A172 (cell line): Measurements from ENCODE around the gene SGMS2. TPM values are rescaled to one million over a fixed set of nuclear protein-coding genes. Genes with fewer than 3 reads are reported as not detected.
"Not testable (repeated sequence)": the region's sequence is repeated elsewhere in the genome, so short reads cannot be mapped to it uniquely, and the experiment has no call there.

Experiments
- DNase-seq: peaks from one replicate; pipeline ENCODE4 v3.0.0-alpha.2; 2015; ENCODE audit warnings: low spot score
- total RNA-seq: library from RNA; depleted of rRNA; stranded (reverse); fragments of >200 nt; shearing (Covaris generic); gene quantifications from 2 replicates; pipeline ENCODE4 v1.2.3, GENCODE V29; 2014

Gene SGMS2
- total RNA-seq, 1 experiment from 2014 or later, result 29.4 TPM

DNA sequence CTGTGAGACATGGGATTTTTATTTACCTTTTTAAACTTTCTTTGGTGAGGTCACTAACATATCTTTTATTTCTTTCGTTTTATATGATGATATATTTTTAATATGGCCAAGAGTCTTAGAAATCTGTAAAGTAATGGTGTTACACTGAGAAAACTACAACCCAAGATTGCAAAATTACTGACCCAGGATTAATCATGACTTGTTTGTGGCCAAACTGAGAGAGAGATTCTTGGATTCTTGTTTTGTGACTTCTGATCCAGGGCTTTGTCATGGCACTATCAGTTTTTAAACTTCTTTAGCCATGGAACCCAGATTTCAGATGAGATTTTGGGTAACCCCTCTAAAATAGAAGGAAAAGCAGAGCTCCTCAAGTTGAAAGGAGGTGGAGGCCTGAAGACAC lies 42.0 kb downstream of the SGMS2 start:
- no peak for DNase-seq

DNA sequence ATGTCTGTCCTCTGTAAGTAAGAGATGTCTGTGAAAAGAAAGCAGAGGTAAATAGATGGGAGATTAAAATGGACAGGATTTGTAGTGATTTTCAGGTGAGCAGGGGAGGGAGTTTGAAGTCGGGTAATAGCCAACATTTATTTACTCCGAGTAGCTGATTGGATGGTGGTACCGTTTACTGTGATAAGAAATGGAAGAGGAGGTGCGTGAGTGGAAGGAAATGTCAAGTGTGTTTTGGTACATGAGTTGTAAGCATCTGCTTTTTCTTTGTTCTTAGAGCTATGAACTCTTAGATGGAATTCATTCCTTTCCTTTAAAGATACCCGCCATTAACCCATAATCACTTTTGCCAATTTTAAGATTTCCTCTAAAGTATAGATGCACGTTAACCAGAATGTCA lies 45.5 kb downstream of the SGMS2 start:
- no peak for DNase-seq

DNA sequence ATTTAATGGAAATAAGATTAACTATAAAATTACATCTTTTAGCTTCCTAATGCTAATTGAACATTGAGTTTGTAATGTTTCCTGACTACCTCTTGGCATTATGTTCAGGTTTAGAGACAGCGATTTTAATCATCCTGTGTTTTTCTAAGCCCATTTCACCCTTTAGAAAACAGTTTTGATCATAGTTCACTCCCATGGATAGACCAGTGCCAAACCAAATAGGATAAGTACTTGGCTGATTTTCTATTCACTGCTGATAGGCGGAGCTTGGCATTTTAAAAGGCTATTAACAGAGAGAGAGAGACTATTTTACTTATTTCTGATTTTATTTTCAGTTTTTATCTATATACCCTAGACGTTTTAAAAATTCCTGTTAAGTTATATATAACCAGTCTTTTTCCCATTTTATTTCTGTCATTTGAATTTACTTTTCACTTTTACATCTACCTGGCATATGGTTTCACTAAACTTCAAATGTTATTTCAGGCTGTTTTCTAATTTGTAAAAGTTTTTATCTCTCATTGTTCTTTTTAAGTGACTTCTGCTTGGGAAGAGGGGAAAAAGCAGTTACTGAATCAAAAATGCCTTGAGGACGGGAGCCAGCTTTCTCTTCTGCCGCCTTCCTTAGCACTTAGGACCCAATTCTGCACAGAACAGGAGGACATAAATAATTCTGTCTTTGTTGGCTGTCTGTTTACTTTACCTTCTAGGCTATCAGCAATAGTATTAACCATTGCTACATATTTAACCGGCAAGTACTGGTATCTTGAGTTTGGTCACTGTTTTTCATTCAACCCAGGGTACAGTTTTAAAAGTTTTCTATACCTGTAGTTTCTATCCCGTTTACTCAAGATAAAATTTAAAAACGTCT lies 46.4 kb downstream of the SGMS2 start:
- DNase-seq, result no peak

DNA sequence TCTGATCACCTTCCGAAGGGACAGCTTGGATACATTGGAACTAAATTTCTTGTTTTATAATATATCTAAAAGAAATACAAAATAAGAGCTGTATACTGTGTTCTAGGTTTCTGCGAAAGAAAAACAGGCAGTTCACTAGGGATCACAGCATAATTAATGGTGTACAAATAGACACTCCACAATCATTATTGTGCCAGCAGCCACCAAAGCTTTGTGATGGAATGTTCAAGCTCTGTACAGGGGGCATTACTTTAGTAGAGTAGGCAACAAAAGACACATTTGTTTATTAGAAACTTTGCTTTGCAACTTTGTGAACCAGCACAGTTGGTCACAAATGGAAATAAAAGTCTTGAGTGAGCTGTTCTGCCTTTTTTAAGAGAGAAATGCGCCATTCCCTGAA lies 49.3 kb downstream of the SGMS2 start:
- no peak for DNase-seq

DNA sequence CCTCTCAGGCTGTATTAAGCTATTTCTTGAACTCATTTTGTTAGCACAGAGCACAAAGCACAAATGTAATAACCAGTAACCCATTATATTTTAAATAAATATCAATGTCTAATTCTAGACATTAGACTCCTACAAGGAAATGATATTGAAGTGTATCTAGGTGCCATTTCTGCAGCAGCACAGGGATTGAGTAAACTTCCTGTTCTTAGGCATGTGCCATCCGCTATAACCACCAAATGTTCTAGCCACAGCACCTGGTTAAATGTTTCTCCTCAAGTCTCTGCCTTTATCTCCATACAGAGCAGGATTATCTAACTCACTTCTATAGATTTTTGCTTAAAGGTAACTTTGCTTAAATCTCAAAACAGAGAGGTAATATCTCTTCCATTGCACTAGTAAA lies 51.4 kb downstream of the SGMS2 start:
- DNase-seq, result no peak

DNA sequence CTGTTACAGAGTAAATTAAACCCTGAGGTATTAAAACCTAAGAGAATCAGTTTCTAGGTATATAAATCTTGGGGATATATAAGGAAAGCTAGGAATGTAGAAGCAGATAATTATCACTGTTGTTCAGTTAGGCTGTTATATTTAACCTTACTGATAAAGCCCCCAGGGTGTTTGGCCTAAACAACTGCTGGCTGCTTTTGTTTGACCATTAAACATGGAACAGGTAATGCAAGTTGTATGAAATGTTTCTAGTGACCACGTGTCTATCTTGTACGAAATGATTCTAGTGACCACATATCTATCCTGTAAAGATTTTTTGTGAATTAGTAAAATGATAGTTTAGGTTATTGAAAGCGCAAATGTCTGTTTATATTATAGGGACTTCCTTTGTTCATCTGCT lies 52.6 kb downstream of the SGMS2 start:
- no peak for DNase-seq

DNA sequence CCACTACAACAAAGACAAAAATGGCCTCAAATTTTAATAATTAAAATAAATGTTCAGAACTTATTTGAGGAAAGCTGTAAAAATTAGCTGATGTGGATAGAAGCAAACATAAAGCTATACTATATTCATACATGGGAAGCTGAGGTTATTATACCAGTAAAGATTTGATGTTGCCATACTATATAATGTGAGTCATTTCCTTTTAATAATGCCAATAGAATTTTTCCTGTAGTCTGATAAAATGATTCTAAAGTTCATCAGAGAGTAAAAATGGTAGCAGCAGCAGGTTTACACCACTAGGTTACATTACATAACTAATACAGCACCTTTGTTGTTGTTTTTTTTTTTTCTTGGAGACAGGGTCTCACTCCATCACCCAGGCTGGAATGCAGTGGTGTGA lies 61.1 kb downstream of the SGMS2 start:
- DNase-seq, result no peak

DNA sequence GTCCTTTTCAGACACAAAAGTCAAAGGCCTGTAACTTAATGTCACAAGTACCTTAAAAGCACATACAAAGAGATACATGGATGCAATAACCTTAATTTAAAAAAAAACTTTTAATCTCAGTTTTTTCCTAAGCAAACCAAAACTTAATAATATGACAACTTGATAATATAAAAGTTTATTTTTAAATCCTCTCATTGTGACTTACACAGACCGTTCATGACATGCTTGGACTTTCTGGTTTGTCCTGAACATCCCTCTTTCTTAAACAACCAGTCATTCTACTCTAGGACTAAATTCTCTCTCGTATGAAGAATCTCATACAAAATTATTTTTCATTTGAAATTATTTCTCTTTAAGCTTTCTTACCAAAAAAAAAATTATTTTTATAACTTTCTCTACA lies 63.5 kb downstream of the SGMS2 start:
- peak; percentile 10 for DNase-seq

DNA sequence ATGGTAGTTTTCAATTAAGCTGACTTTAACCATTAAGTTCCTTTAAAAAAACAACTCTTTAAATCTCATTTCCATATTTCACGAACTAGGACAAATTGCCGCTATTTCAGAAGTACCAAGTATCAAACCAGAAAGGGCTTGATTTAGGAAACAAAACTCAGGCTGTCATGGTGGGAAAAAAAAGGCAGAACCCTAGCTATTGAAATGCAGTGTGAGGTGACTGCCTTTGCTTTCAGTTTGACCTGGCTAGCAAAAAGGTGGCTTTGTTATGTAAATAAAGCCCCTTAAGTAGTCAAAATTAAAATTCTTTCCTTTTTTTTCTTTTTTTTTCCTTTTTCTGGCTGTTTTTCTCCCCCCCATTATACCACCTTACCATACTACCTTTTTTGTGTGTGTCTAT lies 66.0 kb downstream of the SGMS2 start:
- no peak for DNase-seq

DNA sequence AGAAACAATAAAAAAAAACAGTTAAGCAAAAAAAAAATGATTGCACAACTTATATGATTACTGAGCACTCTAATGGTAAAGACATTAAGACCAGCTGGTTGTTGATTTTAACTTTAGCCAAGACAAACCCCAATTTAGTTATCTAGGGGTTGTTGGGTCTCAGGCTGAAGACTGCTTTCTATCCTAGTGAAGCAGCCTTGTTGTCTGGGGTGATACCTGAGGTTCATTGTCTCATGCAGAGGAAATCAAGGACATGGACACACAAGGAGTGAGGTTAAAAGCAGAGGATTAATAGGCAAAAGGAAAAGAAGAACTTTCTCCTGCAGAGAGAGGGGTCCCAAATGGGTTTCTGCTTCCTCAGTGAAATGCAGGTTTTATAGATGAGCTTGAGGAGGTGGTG lies 66.6 kb downstream of the SGMS2 start:
- no peak for DNase-seq

DNA sequence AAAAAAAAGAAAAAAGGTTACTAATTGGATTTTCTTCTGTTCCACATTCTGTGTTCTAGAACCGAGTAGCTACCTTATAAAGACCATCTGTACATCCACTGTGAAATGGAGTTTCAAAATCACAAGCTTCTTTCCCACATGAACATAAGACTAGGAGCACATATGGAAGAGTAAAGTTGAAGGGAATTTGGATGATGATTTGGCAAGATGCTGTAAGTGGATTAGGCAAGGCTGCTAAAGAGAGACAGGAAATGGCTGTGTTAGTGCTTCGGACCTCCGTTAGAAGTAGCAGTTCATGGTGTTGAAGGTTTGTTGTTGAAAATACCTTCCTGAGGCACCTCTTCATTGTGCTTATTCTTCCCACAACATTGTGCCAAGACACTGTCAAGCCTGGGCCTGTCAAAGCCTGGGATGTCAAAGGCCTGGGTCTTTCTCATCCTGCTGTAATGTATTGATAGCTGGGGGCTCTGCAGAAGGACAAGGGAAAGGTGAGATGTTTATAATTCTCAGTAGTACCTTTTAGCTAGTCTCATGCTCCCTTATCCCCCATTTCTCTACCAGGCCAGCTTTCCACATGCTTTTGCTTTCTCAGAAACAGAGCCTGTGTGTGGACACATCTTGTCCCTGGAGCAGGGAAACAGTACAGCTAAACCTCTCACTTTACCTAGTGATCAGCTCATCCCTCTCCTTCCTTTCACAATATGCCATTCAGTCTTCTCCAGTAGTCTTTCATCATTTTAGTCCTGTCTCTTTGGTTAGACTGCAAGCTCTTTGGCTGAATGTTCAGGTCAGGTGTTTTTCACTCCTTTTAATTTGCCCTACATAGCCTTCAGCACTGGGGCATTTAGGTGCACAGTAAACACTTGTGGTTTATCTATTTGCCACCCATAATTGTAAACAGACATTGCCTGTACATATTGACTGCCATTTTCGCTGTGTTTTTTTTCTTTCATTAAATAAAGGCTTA lies 68.7 kb downstream of the SGMS2 start:
- no peak for DNase-seq

DNA sequence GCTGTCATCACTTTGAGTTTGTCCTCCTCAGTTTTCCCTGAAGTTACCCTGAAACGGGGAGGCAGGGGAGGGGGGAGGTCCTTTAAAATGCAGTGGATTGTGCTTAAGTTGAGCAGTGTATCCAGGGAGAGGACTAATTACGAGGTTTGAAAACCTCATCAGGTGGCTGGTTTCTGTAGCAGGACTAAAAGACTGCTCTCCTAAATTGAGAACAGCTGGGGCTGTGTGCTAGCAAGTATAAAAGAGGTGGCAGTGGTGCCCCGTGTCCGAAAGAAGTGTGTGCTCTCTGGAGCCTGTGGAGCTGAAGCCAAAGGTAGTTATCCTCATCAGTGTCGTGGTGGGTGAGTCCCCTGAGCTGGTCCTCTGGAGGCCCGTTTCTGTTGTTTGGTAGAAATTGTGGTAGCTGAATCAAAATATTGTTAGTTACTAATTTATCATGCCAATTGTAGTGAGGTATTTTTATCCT lies 69.4 kb downstream of the SGMS2 start:
- no peak for DNase-seq

DNA sequence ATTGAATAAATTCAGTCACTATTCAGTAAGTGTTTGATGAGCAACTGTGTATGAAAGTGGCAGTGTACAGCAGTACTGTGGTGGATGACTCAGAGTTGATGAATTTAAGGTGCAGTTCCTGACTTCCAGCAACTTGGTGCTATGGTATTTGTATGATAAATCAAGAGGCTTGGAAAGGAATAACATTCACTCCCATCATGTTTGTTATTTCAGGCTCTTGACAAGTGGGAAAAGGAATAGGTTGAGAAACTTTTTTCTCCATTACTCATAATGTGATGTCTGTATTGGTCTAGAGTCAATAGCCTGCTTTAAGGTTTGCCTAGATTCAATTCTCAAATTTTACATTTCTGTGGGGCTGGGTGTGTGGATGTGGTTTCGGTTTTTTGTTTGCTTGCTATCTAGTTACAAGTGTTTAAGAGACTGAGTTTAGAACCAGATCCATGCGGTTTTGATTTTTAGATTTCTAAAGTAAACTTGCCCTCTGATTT lies 71.5 kb downstream of the SGMS2 start:
- peak; percentile 96 for DNase-seq

DNA sequence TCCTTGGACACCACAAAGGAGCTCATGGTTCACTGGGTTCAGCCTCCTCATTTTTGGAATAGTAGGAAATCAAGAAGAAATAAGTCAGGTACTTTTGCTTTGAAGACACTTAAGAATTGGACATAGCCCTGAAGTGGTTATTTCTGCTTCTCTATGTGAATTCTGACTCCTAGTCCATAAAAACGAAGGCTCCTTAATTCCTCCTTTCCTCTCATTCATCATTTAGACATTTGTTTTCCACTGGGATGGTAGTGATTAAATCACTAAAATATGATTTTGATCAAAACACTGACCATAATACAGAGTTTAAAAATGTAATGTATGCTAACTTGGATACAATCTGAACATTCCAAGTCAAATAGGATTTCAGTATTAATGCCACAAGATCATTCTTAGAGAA lies 71.9 kb downstream of the SGMS2 start:
- DNase-seq, result no peak

DNA sequence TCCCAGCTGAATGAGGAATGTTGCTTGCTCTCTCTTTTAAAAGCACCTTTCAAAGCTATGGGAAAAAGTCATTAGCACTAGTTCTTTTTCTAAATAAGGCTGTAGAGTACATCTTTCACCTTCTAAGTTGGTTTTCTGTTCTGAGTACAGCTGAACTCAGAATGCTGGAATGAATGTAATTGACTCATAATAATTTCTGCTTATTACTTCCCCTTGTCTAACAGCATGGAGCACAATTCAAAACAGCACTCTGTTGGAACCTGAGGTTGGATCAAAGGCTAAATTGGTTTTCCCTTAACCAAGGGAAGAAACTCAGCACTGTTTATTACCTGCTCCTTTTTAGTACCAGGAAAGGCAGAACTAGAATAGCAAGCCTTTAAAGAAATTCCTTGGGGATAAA lies 73.1 kb downstream of the SGMS2 start:
- no peak for DNase-seq

DNA sequence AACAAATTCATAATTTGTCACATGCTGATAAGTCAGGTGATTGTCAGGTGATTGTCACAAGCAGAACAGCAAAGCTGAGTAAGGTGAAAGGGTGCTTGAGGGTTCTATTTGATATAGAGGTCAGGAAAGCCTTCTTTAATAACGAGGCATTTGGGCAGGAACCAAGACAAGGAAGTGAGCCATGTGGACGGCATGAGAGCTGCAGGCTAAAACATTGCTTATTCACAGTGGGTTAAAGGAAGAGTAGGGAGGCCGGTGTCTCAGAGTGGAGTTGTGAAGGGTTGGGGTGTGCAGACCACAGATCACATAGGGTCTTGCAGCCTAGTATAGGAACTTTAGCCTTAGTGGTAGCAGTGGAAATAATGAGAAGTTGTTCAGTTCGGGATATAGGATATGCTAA lies 75.3 kb downstream of the SGMS2 start:
- no peak for DNase-seq

DNA sequence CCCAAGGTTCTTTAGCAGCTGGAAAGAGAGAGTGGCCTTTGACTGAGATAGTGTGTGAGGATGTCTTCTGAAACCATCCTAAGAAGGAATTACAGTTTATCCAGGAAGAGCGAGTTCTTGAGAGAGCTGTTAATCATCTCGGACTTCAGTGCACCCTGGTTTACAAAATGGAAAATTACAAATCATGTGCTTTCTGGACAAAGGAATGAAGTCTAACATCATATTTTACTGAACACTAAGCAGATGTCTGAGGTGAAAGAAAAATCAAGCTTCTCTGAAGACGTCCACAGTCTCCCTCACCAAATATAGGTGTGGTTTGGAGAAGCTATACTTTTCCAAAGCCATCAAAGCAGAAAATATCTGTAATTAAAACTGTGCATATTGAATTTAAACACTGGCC lies 75.8 kb downstream of the SGMS2 start:
- DNase-seq, result no peak

DNA sequence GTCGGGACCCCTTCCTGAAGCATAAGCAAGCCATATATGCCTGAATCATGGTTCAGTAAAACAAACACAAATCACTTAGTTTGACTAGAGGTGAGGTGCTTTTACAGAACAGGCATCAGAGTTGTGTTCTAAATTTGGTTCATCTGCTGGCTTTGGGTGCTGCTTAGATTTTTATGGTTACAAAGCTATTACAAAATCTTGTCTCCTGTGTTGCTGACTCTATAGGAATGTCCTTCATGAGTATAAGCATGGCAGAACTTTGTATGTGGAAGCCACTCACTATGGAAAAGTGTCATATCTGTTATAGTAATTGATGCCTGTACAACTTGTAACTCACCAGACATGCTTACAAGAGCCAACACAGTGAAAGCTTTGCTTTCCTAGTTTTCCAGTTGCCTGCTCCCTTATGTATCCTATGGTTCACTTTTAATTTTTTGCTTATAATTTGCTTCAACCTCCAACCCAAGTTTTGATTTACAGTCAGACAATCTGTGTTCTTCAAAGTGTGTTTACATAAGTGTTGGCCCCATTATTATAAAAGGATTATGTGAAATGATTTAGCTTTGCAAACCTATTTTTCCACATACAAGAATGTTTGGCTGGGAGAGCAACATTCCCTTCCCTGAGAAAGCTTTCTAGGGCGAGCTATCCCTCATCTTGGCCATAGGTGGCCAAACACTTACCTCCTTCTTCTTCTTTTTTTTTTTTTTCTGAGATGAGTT lies 76.6 kb downstream of the SGMS2 start:
- no peak for DNase-seq

DNA sequence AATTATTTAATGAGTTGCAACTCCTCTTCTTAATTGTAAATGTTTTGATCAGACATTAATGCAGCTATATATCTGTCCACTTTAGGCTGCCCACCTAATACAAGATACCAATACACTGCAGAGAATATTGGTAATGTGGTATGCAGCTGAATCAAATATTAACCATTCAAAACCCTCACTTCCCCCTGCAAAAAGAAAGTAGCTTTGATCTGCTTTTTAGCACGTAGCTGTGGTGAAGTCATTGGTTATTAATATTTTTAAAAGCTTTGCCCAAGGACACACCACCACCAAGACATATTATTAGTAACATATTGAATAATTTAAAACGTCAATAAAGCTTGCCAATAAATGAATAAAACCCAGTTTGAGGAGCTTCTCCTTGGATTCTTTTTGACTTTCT lies 78.0 kb downstream of the SGMS2 start:
- no peak for DNase-seq

DNA sequence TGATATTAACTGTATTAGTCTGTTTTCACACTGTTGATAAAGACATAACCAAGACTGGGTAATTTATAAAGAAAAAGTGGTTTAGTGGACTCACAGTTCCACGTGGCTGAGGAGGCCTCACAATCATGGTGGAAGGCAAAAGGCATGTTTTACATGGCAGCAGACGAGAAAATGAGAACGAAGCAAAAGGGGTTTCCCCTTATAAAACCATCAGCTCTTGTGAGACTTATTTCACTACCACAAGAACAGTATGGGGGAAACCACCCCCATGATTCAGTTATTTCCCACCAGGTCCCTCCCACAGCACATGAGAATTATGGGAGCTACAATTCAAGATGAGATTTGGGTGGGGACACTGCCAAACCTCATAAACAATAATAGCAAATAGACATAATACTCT lies 80.3 kb downstream of the SGMS2 start:
- DNase-seq, result not testable (repeated sequence)

DNA sequence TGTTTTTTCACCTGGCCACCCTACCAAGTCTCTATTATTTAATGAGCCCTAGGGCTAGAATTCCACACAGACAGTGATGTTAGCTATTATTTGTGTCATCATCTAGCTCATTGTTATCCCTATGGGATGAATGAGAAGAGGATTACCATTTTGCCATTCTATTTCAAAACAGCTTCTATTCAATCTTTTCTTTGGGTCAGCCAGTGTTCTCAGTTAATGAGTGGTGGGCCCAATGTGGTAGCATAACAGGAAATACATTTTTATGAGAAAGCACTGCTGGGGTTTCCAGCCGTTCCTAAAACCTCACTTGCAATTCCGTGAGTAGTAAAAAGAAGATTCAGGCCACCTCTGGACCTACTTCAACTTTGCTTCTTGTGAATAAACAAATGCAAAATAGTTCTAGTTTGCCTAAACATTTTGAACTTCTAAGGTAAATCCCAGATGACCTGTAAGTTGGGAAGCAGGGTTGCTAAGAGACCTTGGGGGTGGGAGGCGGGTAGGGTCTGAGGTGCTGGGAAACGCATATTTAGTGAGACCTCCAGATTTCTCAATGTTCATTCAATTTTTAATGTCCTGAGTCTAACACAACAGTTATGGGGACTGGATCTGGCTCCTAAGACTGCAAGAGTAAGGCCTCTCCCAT lies 81.8 kb downstream of the SGMS2 start:
- DNase-seq, result no peak
